Measurements from ENCODE around the gene RND2. TPM values are rescaled to one million over a fixed set of nuclear protein-coding genes. Genes with fewer than 3 reads are reported as not detected.
"Not testable (repeated sequence)": the region's sequence is repeated elsewhere in the genome, so short reads cannot be mapped to it uniquely, and the experiment has no call there.

Gene RND2
- total RNA-seq, 1 donor from 2014 or later, result 0.85 TPM

- H3K4me3 ChIP-seq, result peak overlapping the region; percentile 80
- intact Hi-C loops (cut with micrococcal nuclease), result no loop called here
- H3K36me3 ChIP-seq, result peaks cover 45% of the 10 kb centered on the region
- peak overlapping the region; percentile 84 for H3K27ac ChIP-seq (replicated peaks)
- no peaks in the 10 kb centered on the region for H3K27me3 ChIP-seq (ENCODE audit: low read depth)
- peaks cover 34% of the 10 kb centered on the region for H3K4me1 ChIP-seq
- no peaks in the 10 kb centered on the region for H3K9me3 ChIP-seq (replicated peaks)
- DNase-seq, result no peak
- no peak for TF ChIP-seq CTCF (IDR thresholded peaks at IDR 0.05; ENCODE audit: borderline replicate concordance)
Measured at GRCh38 chr17:42999003-42999525, 26.0 kb upstream of the RND2 start.

- not testable (repeated sequence) for H3K9me3 ChIP-seq (replicated peaks); DNase-seq; H3K27ac ChIP-seq (replicated peaks)
Measured at GRCh38 chr17:43000894-43001293, 24.1 kb upstream of the RND2 start.

GRCh38 chr17:43003542-43004172 lies 21.4 kb upstream of the RND2 start:
- no peaks in the 10 kb centered on the region for H3K9me3 ChIP-seq (replicated peaks)
- H3K4me3 ChIP-seq, result no peak overlapping the region
- intact Hi-C loops (cut with micrococcal nuclease), result no loop called here
- H3K27ac ChIP-seq (replicated peaks), result no peak overlapping the region
- no peaks in the 10 kb centered on the region for H3K27me3 ChIP-seq (ENCODE audit: low read depth)
- peaks cover 50% of the 10 kb centered on the region for H3K4me1 ChIP-seq
- H3K36me3 ChIP-seq, result peaks cover 55% of the 10 kb centered on the region
- no peak for DNase-seq
- TF ChIP-seq CTCF (IDR thresholded peaks at IDR 0.05; ENCODE audit: borderline replicate concordance), result no peak

More at GRCh38 chr17:43000894-43001293, 24.1 kb upstream of the RND2 start:
- peaks cover 55% of the 10 kb centered on the region for H3K36me3 ChIP-seq
- H3K4me3 ChIP-seq; intact Hi-C loops (cut with micrococcal nuclease); H3K27me3 ChIP-seq (ENCODE audit: low read depth): not testable (repeated sequence)
- H3K4me1 ChIP-seq, result peaks cover 34% of the 10 kb centered on the region

- intact Hi-C loops (cut with micrococcal nuclease), result no loop called here
- peak; percentile 61 for TF ChIP-seq CTCF (IDR thresholded peaks at IDR 0.05; ENCODE audit: borderline replicate concordance)
- H3K4me3 ChIP-seq, result peak within 1 kb of the TSS; percentile 69
- peak; percentile 85 for DNase-seq
- H3K27ac ChIP-seq (replicated peaks), result peak within 1 kb of the TSS; percentile 89
- H3K9me3 ChIP-seq (replicated peaks), result no peaks in the 10 kb centered on the region
- peaks cover 32% of the 10 kb centered on the region for H3K36me3 ChIP-seq
- no peaks in the 10 kb centered on the region for H3K27me3 ChIP-seq (ENCODE audit: low read depth)
- H3K4me1 ChIP-seq, result peaks cover 63% of the 10 kb centered on the region
Measured at GRCh38 chr17:43006639-43007551, 18.1 kb upstream of the RND2 start, which contains the start of gene IFI35. Gene IFI35, plus strand, starts transcription at chr17:43006784. Its CDS starts 164 bp downstream, at chr17:43006948.

- H3K36me3 ChIP-seq, result peaks cover 19% of the 10 kb centered on the region
- no peaks in the 10 kb centered on the region for H3K27me3 ChIP-seq (ENCODE audit: low read depth)
- intact Hi-C loops (cut with micrococcal nuclease), result no loop called here
- TF ChIP-seq CTCF (IDR thresholded peaks at IDR 0.05; ENCODE audit: borderline replicate concordance), result no peak
- no peak overlapping the region for H3K4me3 ChIP-seq
- no peak for DNase-seq
- peak overlapping the region; percentile 86 for H3K27ac ChIP-seq (replicated peaks)
- H3K9me3 ChIP-seq (replicated peaks), result no peaks in the 10 kb centered on the region
- H3K4me1 ChIP-seq, result peaks cover 95% of the 10 kb centered on the region
Measured at GRCh38 chr17:43010667-43011308, 14.2 kb upstream of the RND2 start.
